Endometrium (tissue), 2 donors: ENCODE results near the gene COPE.
"Not testable (repeated sequence)": the region's sequence is repeated elsewhere in the genome, so short reads cannot be mapped to it uniquely, and the experiment has no call there.

Experiments used
- FAIRE-seq: peaks from 2 replicates; lab custom pipeline; 2012; peaks lifted over from hg19 to GRCh38; lab: Jason Lieb, UNC
- donor health status: control.
- donor health status: control.

COPE gene

DNA sequence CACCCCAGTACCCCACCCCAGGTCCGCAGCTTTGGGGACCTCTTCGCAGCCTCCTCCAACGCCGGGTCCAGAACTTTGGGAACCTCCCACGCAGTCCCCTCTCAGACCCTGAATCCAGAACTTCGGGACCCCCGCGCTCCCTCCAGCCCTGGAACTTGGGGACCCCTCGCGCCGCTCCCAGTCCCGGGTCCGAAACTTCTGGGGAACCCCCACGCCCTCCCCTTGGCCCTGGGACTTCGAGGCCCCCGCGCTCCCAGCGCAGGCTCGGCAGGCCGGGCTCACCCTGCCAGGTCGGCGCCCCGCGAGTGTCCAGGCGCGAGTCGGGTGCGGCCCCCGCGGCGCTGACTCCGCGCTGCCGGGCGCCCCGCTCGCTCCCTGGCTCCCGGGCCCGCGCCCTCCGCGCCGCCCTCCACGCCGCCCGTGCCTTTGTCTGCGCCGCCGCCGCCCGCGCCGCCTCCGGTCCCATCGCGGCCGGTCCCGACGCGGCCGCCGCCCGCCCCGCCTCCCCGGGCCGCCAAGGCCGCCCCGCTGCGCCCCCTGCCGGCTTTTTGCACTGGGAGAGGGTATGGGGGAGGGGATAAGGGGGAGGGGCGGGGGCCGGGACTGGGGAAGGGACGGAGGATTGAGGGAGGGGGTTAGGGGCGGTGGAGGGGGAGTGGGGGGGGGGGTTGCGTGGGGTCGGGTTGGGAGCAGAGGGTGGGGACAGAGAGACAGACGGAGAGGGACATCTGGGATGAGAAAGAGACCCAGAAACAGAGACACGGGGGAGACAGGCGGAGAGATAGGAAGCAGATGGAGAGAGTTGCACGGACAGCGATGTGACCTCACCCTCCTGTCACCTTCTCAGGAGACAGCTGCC, 21.8 kb upstream of the COPE start, which contains the start of gene HOMER3:
Gene HOMER3 (minus strand): TSS at position 449 of the 859 bp plus-strand sequence. CDS start 2,235 bp downstream, outside the sequence.
- FAIRE-seq, result no peak

DNA sequence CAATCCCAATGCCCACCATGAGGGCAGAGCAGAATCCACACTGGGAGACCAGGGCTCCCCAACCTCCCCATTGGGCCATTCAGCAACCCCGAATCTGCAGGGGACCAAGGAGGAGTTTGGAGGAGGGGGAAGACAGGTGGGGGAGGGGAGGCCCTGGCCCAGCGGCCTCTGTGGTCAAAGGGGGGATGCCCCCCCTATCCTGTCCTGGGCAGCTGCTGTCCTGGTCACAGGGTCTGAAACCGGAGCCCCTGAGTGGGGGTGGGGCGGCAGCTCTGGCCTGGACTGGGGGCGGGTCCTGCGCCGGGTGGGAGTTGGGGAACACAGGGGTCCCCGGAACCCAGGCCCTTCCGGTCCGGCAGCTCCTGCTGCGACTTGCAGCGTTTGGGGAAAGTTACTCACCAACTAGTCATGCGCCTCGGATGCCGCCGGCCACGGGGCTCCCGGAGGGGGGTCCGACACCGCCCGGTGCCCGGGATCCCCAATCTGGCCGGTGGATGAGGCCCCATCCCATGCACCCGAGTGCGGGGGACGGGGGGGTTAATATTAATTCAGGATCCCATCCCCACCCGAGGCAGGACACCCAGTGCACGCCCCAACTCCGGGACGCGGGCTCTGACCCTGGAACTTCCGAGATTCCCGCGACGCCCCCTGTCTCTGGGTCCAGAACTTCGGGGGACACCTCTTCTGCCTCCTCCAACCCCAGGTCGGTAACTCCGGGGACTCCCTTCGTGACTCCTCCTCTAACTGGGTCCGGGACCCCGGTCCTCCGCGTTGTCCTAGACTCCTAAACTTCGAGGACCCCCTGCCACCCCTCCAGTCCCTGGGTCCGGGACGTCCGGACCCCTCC, 21.0 kb upstream of the COPE start:
- no peak for FAIRE-seq

DNA sequence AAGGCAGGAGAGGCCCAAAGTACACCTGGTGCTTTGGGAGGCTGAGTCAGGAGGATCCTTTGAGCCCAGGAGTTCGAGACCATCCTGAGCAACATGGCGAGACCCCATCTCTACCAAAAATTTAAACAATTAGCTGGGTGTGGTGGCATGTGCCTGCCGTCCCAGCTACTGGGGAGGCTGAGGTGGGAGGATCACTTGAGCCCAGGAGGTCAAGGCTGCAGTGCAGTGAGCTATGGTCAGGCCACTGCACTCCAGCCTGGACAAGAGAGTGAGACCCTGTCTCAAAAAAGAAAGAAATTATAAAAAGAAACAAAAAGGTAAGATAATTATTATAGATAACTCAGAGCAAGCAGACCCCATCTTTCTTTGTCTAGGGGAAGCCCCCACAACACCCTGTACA, 20.0 kb upstream of the COPE start:
- no peak for FAIRE-seq

DNA sequence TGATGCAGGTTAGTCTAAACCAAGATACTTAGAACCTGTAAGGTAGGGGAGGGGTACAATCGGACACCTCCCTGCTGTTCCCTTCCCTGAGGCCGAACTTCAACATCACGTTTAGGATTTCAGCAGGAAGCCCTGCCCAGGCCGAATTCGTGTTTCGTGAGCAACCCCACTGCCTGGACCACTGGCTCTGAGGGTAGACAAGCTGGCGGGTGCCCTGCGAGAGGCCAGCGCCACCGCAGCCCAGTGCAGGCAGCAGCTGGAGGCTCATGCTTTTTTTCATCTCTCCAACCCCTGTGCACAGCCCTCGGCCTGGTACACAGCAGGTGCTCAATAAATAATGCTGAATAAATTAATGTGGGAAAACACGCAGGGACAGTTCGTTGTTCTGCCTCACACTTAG, 14.1 kb upstream of the COPE start:
- no peak for FAIRE-seq

DNA sequence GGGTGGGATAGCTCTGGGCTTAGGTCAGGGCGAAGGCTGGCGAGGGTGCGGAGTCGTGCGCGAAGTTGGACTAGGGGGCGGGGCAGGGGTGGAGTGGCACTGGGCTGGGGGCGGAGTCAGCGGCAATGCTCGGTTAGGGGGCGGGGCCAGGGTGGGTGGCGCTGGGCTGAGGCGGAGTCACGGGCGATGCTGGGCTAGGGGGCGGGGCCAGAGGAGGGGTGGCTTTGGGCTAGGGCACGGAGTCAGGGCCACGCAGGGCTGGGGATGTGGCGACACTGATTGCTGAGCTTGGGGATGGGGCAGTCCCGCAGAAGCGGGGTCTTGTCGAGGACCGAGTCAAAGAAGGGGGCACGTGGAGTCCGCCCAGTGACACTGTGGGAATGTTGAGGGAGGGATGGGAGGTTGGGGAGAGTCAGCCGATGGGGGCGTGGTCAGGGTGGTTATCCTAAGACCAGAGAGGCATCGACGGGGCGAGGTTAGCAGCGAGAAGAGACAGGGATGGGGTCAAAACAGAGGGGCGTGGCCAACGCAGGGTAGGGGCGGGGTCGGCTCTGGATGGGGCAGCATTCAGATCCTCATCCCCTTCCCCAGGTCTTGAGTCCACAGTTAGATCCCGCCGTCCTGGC, 13.1 kb upstream of the COPE start:
- no peak for FAIRE-seq

DNA sequence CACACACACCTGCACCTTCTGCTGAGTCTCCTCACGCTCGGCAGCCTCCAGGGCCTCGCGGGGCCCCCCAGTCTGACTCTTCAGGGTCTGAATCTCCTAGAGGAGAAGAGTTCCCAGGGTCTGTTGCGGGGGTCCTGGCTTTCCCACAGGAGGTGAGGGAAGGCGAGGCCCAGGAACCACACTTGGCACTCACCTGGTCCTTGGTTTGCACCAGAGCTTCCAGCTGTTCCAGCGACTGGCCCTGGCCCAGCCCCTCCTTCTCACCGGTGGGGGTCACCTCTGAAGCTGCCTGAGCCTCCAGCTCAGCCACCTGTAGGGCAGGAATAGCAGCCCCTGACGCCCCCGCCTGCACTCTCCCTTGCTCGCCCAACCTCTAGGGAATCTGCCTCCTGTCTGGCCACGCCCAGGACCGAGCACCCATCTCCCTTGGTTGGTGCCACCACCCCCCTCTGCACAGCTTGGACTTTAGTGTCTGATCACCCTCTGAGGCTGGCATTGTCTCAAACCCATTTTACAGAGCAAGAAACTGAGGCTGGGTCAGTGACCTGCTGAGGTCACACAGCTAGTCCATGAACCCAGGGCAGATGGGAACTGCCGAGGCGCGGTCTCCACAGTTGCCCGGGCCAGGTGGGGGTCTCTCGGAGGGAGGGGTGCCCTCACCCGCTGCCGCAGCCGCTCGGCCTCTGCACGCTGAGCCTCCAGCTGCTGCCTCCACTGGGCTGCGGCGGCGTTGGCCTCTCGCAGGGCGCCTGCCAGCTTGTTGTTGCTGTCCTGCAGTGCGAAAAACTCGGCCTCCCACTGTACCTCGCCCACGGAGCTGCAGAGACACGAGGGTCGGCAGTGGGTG, 12.4 kb upstream of the COPE start:
- FAIRE-seq, result no peak

DNA sequence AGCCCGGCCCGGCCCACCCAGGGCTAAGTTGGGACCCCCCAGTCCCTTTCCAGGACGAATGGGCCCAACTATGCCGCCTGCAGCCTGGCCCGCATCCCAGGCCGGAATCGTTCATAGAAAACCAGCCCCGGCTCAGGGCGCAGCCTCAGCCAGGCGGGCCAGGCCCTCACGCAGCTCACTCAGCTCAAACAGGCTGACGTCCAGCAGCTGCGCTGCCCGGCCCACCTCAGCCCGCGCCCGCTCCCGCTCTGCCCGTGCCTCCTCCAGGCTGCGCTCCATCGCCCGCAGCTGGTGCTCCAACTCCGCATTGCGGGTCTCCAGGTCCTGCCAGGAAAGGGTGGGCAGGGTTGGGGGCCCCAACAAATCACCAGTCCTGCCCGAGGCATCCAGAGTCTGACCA, 10.1 kb upstream of the COPE start:
- FAIRE-seq, result no peak

DNA sequence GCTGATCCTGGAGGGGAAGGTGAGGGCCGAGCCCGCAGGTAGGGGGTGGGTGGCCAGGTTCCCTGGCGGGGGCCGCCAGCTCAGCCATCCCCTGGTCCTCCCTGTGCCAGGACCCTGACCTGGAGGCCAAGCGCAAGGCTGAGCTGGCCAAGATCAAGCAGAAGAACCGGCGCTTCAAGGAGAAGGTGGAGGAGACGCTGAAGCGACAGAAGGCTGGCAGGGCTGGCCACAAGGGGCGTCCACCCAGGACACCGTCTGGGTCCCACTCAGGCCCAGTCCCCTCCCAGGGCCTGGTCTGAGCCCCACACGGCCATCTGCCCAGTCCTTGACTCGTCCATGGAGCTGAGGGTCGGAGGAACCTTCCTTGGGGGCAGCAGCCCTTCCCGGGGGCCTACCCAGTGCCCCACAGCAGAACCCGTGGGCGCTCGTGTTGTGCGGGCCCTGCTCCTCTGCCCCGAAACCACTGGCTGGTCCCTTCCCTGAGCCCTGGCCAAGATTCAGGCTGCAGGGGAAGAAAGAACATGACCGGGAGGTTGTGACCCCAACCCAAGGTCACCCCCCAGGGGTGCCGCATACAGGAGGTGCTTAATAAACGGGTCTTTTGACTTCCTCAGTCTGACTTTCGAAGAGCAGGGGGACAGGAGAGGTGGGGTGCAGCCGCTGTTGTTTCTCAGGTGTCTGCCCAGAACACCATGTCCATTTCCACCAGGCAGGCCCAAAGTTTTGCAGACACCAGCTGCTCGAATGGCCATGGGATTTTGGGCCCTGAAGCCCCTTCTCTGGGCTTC, 9.0 kb upstream of the COPE start:
- FAIRE-seq, result no peak

DNA sequence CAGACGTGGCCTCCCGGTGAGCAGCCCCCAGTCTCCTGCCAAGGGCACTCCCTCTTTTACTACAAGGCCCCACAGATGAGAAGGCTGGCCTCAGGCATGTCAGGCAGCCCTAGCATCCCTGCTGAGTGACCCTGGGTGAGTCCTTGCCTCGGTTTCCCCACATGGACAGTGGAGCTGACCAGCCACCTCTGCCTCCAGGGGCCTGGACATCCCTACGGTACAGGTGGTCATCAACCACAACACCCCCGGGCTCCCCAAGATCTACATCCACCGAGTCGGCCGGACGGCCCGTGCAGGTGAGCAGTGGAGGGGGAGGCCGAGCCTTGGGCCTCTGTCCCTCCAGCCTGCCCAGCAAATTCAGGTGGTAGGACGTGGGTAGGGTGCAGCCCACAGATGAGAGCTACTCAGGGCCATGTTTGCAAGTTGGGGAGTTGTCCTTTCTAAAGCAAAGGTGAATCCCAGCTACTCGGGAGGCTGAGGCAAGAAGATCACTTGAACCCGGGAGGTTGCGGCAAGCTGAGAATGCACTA, 5.6 kb upstream of the COPE start:
- FAIRE-seq, result no peak

DNA sequence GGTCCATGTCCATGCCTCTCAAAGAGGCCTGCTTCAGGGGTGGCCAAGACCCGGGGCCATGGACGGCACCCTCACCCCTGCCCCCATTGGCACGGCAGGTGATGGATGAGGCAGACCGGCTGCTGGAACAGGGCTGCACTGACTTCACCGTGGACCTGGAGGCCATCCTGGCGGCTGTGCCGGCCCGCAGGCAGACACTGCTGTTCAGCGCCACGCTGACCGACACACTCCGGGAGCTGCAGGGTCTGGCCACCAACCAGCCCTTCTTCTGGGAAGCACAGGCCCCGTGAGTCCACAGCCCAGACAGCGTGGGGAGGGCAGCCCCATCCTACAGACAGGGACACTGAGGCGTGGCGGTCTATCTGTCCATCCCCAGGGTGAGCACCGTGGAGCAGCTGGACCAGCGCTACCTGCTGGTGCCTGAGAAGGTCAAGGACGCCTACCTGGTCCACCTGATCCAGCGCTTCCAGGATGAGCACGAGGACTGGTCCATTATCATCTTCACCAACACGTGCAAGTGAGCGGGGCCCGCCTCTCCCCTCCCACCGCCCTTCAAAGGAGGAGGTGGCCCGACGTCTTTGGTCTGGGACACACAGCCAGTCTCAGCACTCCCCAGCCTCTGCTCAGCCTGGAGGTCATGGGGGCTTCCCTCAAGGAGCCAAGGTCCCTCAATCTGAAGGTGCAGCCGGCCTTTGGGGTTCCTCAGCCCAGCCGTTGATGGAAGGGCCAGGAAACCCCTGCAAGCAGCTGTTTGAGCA, 3.2 kb upstream of the COPE start:
- no peak for FAIRE-seq

DNA sequence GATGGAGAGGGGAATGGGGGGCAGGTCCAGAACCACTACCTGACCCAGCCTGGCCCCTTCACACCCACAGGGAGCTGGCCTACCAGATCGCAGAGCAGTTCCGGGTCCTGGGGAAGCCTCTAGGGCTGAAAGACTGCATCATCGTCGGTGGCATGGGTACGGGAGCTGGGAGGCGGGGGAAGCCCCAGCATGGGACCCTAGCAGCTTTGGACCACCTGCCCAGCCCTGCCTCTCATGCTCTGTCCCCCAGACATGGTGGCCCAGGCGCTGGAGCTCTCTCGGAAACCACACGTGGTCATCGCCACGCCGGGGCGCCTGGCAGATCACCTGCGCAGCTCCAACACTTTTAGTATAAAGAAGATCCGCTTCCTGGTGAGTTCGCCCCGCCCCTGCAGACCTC, 2.4 kb upstream of the COPE start:
- FAIRE-seq, result no peak

DNA sequence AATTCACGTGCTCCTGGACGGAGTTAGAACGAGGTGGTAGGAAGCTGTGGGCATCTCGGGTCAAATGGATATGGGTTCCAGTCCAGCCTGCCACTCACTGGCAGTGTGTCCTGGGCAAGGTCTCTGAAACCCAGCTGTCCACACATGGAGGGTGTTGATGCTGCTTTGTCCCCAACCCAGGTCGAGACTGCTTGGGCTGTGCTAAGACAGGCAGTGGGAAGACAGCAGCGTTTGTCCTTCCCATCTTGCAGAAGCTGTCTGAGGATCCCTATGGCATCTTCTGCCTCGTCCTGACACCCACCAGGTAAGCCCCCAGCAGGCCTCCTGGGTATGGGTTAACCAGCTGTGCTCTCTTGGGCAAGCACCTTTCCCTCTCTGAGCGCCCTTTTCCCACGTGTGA, 1.2 kb upstream of the COPE start:
- FAIRE-seq, result no peak

DNA sequence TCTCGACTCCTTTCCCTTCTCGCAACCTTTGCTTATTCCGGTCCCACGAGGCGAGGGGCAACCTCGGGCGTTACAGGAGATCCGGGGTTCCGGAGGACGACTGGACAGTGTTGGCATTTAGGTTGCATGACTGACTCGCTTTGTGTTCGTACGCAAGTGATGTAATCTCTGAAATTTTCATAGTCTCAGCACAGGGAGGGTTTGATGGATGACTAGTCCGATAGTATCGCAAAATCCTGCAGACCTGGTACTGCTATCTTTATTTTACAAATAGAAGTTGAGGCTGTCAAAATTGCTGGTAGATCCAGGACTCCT, 670 bp upstream of the COPE start:
- FAIRE-seq, result no peak

DNA sequence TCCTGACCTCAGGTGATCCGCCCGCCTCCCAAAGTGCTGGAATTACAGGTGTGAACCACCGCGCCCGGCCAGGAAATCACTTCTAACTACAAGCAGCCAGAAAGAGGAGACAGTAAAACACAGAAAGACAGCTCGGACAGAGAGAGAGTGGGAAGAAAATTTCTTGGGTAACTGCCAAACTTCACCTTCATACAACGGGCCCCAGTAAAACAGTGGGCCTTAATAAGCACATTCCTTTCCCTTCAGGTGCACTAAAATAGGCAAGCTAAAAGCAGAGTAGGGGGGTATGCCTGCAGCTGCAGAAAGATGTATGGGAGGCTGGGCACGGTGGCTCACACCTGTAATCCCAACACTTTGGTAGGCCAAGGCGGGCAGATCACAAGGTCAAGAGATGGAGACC, 1.6 kb downstream of the COPE start:
- not testable (repeated sequence) for FAIRE-seq

DNA sequence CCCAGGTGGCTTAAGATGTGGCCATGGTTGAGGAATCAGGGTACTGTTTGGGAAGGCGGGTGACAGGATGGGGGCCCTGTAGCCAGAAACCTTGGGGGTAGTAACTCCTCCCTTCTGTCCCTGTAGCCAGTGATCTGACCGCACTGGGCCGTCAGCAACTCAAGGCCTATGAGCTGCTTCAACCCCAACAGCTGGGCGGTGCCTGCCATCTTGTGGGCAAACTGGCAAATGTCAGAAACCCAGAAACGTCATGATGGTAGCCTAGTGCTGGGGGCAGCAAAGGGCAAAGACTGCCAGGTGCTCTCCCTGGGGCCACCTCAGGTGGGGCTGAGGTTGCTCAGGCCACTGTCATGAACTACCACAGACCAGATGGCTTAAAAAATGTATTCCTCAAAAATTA, 3.5 kb downstream of the COPE start:
- no peak for FAIRE-seq

DNA sequence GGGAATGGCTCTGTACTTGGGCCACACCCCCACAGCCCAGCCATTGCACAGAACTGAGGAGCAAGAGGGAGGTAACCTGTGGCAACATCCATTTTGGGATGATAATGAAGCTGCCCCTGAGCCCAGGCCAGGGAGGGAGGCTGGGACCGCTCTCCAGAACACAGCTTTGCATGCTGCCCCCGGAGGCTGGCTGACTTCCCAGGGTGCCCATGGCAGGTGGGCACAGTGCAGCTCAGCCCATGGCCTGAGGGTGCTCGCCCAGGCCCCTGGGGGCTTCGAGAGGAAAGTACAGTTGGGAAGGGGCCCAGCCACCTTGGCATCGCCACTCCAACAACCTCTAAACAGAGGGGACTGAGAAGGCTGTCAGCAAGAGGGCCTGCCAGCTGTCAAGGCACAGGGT, 5.7 kb downstream of the COPE start:
- no peak for FAIRE-seq

DNA sequence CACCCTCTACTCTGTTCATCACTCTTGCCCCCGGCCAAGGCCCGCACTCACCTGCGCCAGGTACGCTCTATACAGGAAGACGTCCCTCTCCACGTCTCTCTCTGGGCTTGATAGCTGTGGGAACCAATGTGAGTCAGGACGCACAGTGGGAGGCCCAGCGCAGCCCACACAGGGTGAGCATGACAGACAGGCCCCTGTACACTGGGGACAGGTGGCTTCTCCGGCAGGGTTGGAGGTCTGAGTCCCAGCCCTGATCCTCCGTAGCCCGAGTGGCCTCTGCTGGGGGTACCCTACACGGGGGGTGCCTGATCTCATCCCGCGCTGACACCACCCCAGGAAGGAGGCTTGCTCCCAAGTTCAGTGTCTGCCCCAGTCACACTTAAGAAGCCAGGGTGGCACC, 6.3 kb downstream of the COPE start:
- FAIRE-seq, result no peak

DNA sequence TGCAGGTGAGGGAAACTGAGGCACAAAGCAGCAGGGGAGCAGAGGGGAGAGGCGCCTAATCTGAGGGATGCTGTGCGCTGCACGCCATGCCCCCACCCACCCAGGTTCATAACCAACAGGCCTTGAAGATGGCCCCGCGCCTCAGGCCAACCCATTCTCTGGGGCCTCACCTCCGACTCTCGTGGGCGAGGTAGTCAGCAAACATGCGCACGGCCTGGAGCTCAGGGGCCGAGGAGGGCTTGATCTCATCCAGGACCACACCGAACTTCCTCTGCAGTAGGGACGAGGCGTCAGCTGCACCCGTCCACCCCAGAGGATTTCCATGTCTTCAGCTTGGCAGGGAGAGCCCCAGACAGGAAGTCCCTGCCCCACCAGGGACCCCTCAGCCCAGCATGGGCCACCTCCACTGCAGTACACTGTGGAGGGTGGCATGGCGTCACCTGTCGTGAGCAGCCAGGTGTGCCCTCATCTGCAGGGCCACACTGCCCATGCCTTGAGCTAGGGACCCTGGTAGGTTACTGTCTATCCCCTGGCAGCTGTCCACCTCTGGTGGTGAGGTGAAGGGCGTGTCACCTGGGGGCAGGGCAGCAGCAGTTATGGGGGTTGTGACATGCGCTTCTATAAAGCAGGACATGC, 8.3 kb downstream of the COPE start:
- FAIRE-seq, result no peak

DNA sequence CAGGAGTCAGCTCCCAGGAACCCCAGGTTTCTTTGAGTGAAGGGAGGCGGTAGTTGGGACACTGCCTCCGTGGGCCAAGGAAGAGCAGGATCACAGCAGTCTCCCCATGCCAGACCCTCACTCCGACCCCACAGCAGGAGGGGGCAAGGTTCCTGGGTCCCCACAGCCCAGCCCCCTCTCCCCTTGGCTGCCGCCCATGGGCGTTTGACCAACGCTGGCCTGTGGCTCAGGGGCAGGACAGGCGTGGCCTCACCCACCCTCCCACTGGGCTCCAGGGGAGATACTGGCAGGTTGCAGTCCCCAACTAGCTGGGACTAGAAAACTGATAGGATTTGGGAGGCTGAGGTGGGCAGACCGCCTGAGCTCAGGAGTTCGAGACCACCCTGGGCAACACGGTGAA, 9.2 kb downstream of the COPE start:
- no peak for FAIRE-seq
